ENCODE measurements around the gene PARD3B.

DNA sequence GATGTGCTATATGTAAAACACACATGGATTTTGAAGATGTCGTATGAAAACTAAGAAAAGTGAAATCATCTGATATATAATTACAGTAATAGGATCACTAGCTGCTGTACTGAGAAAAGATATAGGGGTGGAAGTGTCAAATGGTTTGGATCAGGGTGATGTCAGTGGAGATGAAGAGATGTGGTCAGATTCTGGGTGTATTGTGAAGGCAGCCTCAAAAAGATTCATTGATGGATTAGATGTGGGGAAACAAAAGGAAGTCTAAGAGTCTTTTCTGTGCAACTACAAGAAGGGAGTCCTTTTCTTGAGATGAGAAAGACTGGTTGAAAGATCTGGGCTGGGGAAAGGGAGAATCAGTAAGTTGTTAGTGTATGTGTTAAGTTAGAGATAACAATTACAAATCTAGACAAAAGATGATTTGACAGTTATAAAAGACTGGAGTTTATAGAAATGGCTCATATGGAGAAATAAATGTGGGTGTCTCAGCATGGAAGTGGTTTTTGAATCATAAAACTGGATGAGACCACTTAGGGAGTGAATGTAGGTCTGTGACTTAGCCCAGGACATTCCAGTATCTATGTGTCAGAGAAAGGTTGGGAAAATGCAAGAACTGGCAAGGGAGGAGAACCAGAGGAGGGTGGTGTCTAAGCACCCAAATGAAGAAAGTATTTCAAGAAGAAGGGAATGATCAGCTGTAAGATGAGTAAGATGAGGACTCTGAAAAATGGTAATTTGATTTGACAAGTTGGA, 347.4 kb downstream of the PARD3B start:
- TF ChIP-seq CTCF (IDR thresholded peaks at IDR 0.05; ENCODE audit: insufficient read depth, low read length, poor library complexity, severe bottlenecking) = no peak
- TF ChIP-seq EZH2phosphoT487 (conservative IDR thresholded peaks at IDR 0.05; ENCODE audit: low read length) = no peak

Data from SU-DHL-6 (cell line).